Body of pancreas (tissue), 4 donors: ENCODE measurements around the gene KANK4. TPM values are rescaled to one million over a fixed set of nuclear protein-coding genes. Genes with fewer than 3 reads are reported as not detected.

ENCODE experiments used
- ATAC-seq: fragments of 150-250 bp; one replicate; pipeline ENCODE4 v1.9.1; 2016
- DNase-seq, 4 donors: peaks; one replicate each; pipeline ENCODE4 v3.0.0-alpha.2; 2019
- H3K27ac ChIP-seq, 4 donors: fragments of 200-600 bp; sonication (generic); 1 replicate in 3 of 4; 2 replicates in 1 of 4; pipeline versions ENCODE4 v1.5.1 to v1.6.1; 2016 to 2019; ENCODE audit warnings: mild to moderate bottlenecking in 1 of 4, mixed read lengths in 1 of 4, moderate library complexity in 1 of 4
- H3K27me3 ChIP-seq, 2 donors: fragments of 200-600 bp; sonication (generic); one replicate each; pipeline ENCODE4 v1.6.0; 2016; ENCODE audit warnings: mild to moderate bottlenecking in 1 of 2
- H3K36me3 ChIP-seq, 2 donors: fragments of 200-600 bp; sonication (generic); replicated peaks in 1 of 2; 2 replicates each; pipeline ENCODE4 v1.5.1; 2016; ENCODE audit warnings: low read depth in 2 of 2; ENCODE audit not compliant: insufficient read depth in 1 of 2
- H3K4me1 ChIP-seq: fragments of 200-600 bp; sonication (generic); one replicate; pipeline ENCODE4 v1.6.0; 2016
- H3K4me3 ChIP-seq, 2 donors: fragments of 200-600 bp; sonication (generic); 1 replicate in 1 of 2; 2 replicates in 1 of 2; pipeline ENCODE4 v1.5.1; 2016 to 2019
- H3K9me3 ChIP-seq, 3 donors: fragments of 200-600 bp; sonication (generic); 1 replicate in 2 of 3; 2 replicates in 1 of 3; pipeline ENCODE4 v1.5.1; 2016
- POLR2A ChIP-seq, 3 donors: fragments of 450-650 bp; IDR thresholded peaks; one replicate each; pipeline ENCODE4 v1.6.1; 2016; ENCODE audit warnings: antibody characterized with exemption in 3 of 3, mild to moderate bottlenecking in 2 of 3
- WGBS, 2 donors: methylation state at CpG; one replicate each; pipeline ENCODE4 v1.1.5; 2017; 5-methylcytosine and 5-hydroxymethylcytosine counted together
- intact Hi-C: fragments of 100-400 bp; cut with DNase I; formaldehyde crosslinking; loops from one replicate; pipeline ENCODE4 v1.15.1; 2023
- total RNA-seq, 2 donors: library from RNA; depleted of rRNA; stranded (reverse); fragments of >200 nt; gene quantifications; one replicate each; pipeline ENCODE4 v1.1.0, GENCODE V29; 2016
- TF ChIP-seq, protein P1 (sequence below), 7 experiments: fragments of 450-650 bp in 4 of 7; fragments of 200-600 bp in 3 of 7; sonication (generic) in 3 of 7; IDR thresholded peaks; one replicate each; pipeline ENCODE4 v1.5.1; 2016 to 2019; ENCODE audit warnings: antibody characterized with exemption in 7 of 7

KANK4 gene
- total RNA-seq, 2 donors from 2014 or later, result 9.1 to 23.7 TPM

DNA sequence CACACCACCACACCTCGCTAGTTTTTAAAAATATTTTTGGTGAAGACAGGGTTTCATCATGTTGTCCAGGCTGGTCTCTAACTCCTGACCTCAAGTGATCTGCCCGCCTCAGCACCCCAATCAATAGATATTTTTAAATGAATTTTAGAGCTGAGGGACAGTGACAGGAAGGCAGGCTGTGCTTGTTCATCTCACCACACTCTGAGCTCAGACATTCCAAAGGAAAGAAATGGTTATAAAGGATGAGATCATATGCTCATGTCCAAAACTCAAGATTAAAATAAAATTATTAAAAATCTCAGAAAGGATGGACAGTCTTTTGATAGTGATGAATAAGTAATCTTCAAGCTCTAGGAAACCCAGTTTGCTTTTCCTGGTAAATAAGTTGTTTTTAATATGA is 83.7 kb downstream of the KANK4 start:
- ATAC-seq (no peak), DNase-seq (no peak)
- Histone ChIP-seq H3K4me3 (no peak overlapping the region), H3K27me3 (no peaks in the 10 kb centered on the region), H3K4me1 (no peaks in the 10 kb centered on the region), H3K36me3 (no peaks in the 10 kb centered on the region), H3K27ac (no peak overlapping the region), H3K9me3 (no peaks in the 10 kb centered on the region)
- TF ChIP-seq, protein P1, sequence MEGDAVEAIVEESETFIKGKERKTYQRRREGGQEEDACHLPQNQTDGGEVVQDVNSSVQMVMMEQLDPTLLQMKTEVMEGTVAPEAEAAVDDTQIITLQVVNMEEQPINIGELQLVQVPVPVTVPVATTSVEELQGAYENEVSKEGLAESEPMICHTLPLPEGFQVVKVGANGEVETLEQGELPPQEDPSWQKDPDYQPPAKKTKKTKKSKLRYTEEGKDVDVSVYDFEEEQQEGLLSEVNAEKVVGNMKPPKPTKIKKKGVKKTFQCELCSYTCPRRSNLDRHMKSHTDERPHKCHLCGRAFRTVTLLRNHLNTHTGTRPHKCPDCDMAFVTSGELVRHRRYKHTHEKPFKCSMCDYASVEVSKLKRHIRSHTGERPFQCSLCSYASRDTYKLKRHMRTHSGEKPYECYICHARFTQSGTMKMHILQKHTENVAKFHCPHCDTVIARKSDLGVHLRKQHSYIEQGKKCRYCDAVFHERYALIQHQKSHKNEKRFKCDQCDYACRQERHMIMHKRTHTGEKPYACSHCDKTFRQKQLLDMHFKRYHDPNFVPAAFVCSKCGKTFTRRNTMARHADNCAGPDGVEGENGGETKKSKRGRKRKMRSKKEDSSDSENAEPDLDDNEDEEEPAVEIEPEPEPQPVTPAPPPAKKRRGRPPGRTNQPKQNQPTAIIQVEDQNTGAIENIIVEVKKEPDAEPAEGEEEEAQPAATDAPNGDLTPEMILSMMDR (IDR thresholded peaks at IDR 0.05), result no peak
- TF ChIP-seq POLR2A (IDR thresholded peaks at IDR 0.05), result no peak
- 87 to 100% methylated on average over 2 of the region's 2 CpGs for WGBS, 2 donors
- intact Hi-C loops, result no loop called here

DNA sequence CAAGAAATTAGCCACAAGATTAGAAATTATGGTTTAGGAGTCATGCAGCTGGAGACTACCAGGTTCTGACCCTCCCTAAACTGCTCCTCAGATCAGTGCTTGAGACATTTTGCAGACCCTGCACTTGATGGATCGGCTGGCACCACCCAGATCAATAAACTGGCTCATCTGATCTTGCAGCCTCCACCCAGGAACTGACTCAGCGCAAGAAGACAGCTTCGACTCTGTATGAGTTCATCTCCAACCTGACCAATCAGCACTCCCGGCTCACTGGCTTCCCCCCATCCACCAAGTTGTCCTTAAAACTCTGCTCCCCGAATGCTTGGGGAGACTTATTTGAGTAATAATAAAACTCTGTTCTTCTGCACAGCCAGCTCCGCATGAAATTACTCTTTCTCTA is 84.5 kb downstream of the KANK4 start:
- no peak overlapping the region for H3K27ac ChIP-seq
- no peaks in the 10 kb centered on the region for H3K9me3 ChIP-seq
- no peaks in the 10 kb centered on the region for H3K27me3 ChIP-seq
- ATAC-seq (no peak), DNase-seq (no peak)
- no peak for TF ChIP-seq POLR2A (IDR thresholded peaks at IDR 0.05)
- TF ChIP-seq, protein P1 (IDR thresholded peaks at IDR 0.05), result no peak
- no peak overlapping the region for H3K4me3 ChIP-seq
- H3K36me3 ChIP-seq, result no peaks in the 10 kb centered on the region
- no peaks in the 10 kb centered on the region for H3K4me1 ChIP-seq
- intact Hi-C loops, result no loop called here
- WGBS, 2 donors, result 66 to 67% methylated on average over 6 of the region's 6 CpGs

DNA sequence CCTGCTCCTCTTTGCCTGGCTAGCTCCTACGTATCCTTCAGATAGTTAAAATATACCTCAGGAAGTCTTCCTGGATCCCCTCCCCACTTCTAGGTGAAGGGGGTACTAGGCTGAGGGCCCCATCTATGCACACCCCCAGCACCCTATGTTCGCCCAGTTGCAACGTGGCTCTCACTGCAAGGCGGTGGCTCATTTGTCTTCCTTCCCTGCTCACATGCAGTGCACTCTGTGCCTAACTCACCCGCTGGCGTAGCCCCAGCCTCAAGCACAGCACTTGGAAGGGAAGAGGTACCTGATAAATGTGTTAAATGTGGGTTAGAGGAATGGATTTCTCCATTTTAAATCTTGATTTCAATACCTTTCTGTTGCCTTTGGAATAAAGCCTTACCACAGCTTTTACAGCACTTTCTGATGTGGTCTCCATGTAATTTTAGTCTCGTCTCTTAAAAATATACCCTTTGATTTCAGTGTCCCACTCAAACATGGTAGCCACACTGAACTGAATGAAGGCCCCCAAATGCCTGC is 85.2 kb downstream of the KANK4 start:
- WGBS, 2 donors, result 76 to 77% methylated on average over 7 of the region's 7 CpGs
- Histone ChIP-seq H3K9me3 (no peaks in the 10 kb centered on the region), H3K36me3 (no peaks in the 10 kb centered on the region), H3K27ac (no peak overlapping the region), H3K4me1 (no peaks in the 10 kb centered on the region), H3K27me3 (no peaks in the 10 kb centered on the region), H3K4me3 (no peak overlapping the region)
- DNase-seq (no peak), ATAC-seq (no peak)
- intact Hi-C loops, result no loop called here
- TF ChIP-seq, protein P1 (IDR thresholded peaks at IDR 0.05), result no peak
- no peak for TF ChIP-seq POLR2A (IDR thresholded peaks at IDR 0.05)

DNA sequence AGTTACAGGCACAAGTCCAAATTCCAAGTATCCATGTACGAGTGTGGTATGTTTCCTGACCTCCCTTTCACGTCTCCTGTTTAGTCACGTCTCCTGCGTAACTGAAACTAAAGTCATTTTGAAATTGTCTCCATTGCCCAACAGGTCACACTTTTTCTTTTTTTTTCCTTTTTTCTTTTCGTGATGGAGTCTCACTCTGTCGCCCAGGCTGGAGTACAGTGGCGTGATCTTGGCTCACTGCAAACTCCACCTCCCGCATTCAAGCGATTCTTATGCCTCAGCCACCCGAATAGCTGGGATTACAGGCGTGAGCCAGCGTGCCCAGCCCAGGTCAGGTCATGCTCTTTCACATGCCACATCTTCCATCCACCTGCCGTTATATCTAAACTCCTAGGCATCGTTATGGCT is 86.4 kb downstream of the KANK4 start:
- ATAC-seq, result no peak
- no peak for DNase-seq
- Histone ChIP-seq H3K4me1 (no peaks in the 10 kb centered on the region), H3K27ac (no peak overlapping the region), H3K27me3 (no peaks in the 10 kb centered on the region), H3K9me3 (no peaks in the 10 kb centered on the region), H3K36me3 (no peaks in the 10 kb centered on the region), H3K4me3 (no peak overlapping the region)
- no peak for TF ChIP-seq POLR2A (IDR thresholded peaks at IDR 0.05)
- TF ChIP-seq, protein P1 (IDR thresholded peaks at IDR 0.05), result no peak
- WGBS, 2 donors, result 62 to 73% methylated on average over 14 of the region's 14 CpGs
- intact Hi-C loops, result no loop called here

DNA sequence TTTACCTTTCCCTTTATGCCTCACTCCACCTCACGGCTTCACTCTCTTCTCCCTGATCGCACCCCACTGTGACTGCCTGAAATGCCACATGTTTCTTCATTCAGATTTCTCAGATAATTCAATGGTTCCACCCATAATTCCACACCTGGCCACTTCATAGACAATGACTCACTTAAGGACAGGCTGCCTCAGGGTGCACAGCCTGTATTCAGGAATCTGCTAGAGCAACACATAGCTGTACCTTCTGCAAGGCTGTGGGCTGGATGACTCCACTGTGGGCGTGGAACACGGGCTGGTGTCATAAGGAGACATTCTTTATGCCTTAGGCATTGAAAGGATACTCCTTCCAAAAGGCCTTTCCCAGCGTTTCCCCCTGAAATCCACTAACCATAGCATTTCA is 88.5 kb downstream of the KANK4 start:
- no peak overlapping the region for H3K27ac ChIP-seq
- H3K4me1 ChIP-seq, result no peaks in the 10 kb centered on the region
- H3K4me3 ChIP-seq, result no peak overlapping the region
- no peaks in the 10 kb centered on the region for H3K9me3 ChIP-seq
- TF ChIP-seq, protein P1 (IDR thresholded peaks at IDR 0.05), result no peak
- no peak for TF ChIP-seq POLR2A (IDR thresholded peaks at IDR 0.05)
- ATAC-seq, result no peak
- no peaks in the 10 kb centered on the region for H3K36me3 ChIP-seq
- DNase-seq, result no peak
- intact Hi-C loops, result no loop called here
- 88 to 89% methylated on average over 3 to 5 of the region's 5 CpGs for WGBS, 2 donors
- no peaks in the 10 kb centered on the region for H3K27me3 ChIP-seq
